DOHH2 (cell line): ENCODE results near the gene SRPK2.

ENCODE experiments used
- H3F3A ChIP-seq: fragments of 200-600 bp; sonication (generic), shearing (Covaris generic); 2 replicates; pipeline ENCODE4 v1.6.0; 2016; ENCODE audit warnings: antibody characterized with exemption, mild to moderate bottlenecking; ENCODE audit not compliant: control insufficient read depth, insufficient read depth
- H3K27ac ChIP-seq: fragments of 200-600 bp; sonication (generic); 2 replicates; pipeline ENCODE4 v1.5.1; 2014; ENCODE audit warnings: low read depth, mild to moderate bottlenecking, low read length, moderate library complexity
- H3K27me3 ChIP-seq: fragments of 200-600 bp; sonication (generic); 2 replicates; pipeline ENCODE4 v1.6.1; 2014; ENCODE audit warnings: mild to moderate bottlenecking, low read length, mixed read lengths; ENCODE audit not compliant: control insufficient read depth
- H3K36me3 ChIP-seq: fragments of 200-600 bp; sonication (generic); 2 replicates; pipeline ENCODE4 v1.6.1; 2014; ENCODE audit warnings: mild to moderate bottlenecking, low read length, moderate library complexity, mixed read lengths; ENCODE audit not compliant: control insufficient read depth
- H3K4me1 ChIP-seq: fragments of 200-600 bp; sonication (generic); 2 replicates; pipeline ENCODE4 v1.6.1; 2014; ENCODE audit warnings: mild to moderate bottlenecking, low read length, mixed read lengths; ENCODE audit not compliant: control insufficient read depth
- H3K4me2 ChIP-seq: fragments of 200-600 bp; sonication (generic); 2 replicates; pipeline ENCODE4 v1.6.0; 2014; ENCODE audit warnings: mild to moderate bottlenecking, low read length, moderate library complexity
- H3K4me3 ChIP-seq: fragments of 200-600 bp; sonication (generic); 2 replicates; pipeline ENCODE4 v1.5.1; 2014; ENCODE audit warnings: mild to moderate bottlenecking, low read length, mixed read lengths
- H3K79me2 ChIP-seq: fragments of 200-600 bp; sonication (generic); 2 replicates; pipeline ENCODE4 v1.6.1; 2014; ENCODE audit warnings: mild to moderate bottlenecking, low read length, mixed read lengths; ENCODE audit not compliant: control insufficient read depth
- H3K9me2 ChIP-seq: fragments of 200-600 bp; sonication (generic); replicated peaks from 2 replicates; pipeline ENCODE4 v1.6.1; 2014; ENCODE audit warnings: mild to moderate bottlenecking, low read length, mixed read lengths; ENCODE audit not compliant: control insufficient read depth
- H3K9me3 ChIP-seq: fragments of 200-600 bp; sonication (generic); 2 replicates; pipeline ENCODE4 v1.6.1; 2014; ENCODE audit warnings: antibody characterized with exemption, low read length, mixed read lengths; ENCODE audit not compliant: control insufficient read depth, insufficient read depth
- H4K20me1 ChIP-seq: fragments of 200-600 bp; sonication (generic); 2 replicates; pipeline ENCODE4 v1.6.0; 2014; ENCODE audit warnings: low read depth, mild to moderate bottlenecking, antibody characterized with exemption, low read length, moderate library complexity; ENCODE audit not compliant: control insufficient read depth, insufficient read depth
- CTCF ChIP-seq: fragments of 200-600 bp; sonication (generic); IDR thresholded peaks from one replicate; pipeline ENCODE4 v1.5.1; 2014; ENCODE audit warnings: antibody characterized with exemption, mild to moderate bottlenecking, low read depth, low read length; ENCODE audit not compliant: poor library complexity, severe bottlenecking
- EZH2phosphoT487 ChIP-seq: fragments of 200-600 bp; sonication (generic); IDR thresholded peaks from 2 replicates; pipeline ENCODE4 v1.6.1; 2017; ENCODE audit warnings: borderline replicate concordance, mild to moderate bottlenecking, antibody characterized with exemption, low read length, moderate library complexity, mixed read lengths

The SRPK2 gene

DNA sequence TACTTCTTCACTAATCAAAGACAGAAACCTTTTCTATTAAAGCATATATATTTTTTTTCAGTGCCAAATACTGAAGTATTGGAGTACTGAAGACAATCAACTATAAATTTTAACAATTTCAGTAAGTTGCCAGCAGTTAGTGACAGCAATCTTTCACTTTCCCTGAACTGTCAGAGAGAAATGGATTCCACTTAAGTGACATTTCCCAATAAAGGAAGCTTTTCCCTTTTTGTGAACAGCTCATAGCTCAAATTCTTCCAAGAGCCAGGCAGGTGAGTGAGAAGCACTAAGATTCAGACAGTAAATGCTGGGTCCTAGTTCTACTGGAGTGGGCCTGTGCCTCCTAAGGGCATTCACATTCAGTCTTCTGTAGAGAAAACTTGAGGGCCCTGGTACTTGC, 142.0 kb downstream of the SRPK2 start:
- TF ChIP-seq EZH2phosphoT487 (no peak), CTCF (no peak)
- H3K27ac ChIP-seq, result no peak overlapping the region
- no peaks in the 10 kb centered on the region for H3K36me3 ChIP-seq
- no peak overlapping the region for H3K4me2 ChIP-seq
- no peaks in the 10 kb centered on the region for H3K9me3 ChIP-seq
- H4K20me1 ChIP-seq, result no peaks in the 10 kb centered on the region
- no peak overlapping the region for H3K4me3 ChIP-seq
- no peaks in the 10 kb centered on the region for H3K27me3 ChIP-seq
- H3K9me2 ChIP-seq, result no peaks in the 10 kb centered on the region
- H3F3A ChIP-seq, result no peaks in the 10 kb centered on the region
- 0 out of 2 replicates have a peak, but pooled peaks cover 2% of the 10 kb centered on the region for H3K79me2 ChIP-seq
- peaks cover 16% of the 10 kb centered on the region for H3K4me1 ChIP-seq

DNA sequence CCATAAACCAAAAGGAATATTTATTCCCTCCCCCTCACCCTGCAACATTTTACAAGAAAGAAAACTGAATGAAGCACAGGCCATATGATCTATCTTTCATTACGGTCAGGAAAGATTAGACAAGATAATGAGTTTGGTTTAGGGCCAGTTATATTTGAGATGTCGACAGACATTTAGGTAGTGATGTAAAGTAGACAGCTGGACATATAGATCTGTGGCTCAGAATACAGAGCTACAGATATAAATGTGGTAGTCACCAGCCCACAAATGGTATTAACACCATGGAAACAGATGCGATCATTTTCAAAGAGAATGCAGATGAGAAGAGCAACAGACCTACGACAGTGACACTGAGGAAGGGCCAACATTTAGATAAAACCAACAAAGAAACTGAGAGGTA, 142.5 kb downstream of the SRPK2 start:
- Histone ChIP-seq H3K4me1 (peaks cover 14% of the 10 kb centered on the region), H3K36me3 (no peaks in the 10 kb centered on the region), H4K20me1 (no peaks in the 10 kb centered on the region), H3K27me3 (no peaks in the 10 kb centered on the region), H3K9me3 (no peaks in the 10 kb centered on the region), H3K4me3 (no peak overlapping the region), H3K4me2 (no peak overlapping the region), H3K79me2 (0 out of 2 replicates have a peak, but pooled peaks cover 2% of the 10 kb centered on the region), H3K9me2 (no peaks in the 10 kb centered on the region), H3K27ac (no peak overlapping the region), H3F3A (no peaks in the 10 kb centered on the region)
- no peak for TF ChIP-seq CTCF
- TF ChIP-seq EZH2phosphoT487, result no peak

DNA sequence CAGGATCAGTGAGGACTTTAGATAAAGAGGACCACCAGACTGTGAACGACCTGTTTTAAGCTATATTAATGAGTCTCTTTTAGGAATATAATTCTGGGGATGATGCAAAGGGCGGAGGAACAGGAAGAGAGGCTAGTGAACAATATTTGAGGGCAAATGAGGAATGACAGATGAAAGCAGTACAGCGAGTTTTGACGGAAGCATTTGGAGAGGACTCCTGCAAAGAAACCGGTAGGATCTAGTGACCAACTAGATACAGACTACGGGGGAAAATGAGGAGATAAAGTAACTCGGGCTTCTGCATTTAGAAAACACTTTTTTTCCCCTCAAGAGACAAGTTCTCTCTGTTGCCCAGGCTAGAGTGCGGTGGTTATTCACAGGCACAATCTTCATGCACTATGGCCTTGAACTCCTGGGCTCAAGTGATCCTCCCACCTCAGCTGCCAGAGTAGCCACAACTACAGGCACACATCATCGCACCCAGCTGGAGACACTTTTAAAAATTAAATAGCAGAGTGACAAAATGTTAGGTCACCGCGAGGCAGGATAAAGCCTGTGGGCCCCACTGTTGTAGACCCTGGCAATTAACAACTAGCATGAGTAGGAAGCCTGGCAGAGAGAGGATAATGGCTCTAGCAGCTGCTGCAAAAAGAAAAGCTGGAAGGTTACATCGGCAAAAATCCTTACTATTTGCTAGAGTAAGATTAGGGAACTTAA, 143.2 kb downstream of the SRPK2 start:
- H3K4me2 ChIP-seq, result no peak overlapping the region
- H3K4me3 ChIP-seq, result no peak overlapping the region
- H3K4me1 ChIP-seq, result peaks cover 21% of the 10 kb centered on the region
- no peaks in the 10 kb centered on the region for H3K27me3 ChIP-seq
- H3K9me3 ChIP-seq, result no peaks in the 10 kb centered on the region
- H3K9me2 ChIP-seq, result no peaks in the 10 kb centered on the region
- no peaks in the 10 kb centered on the region for H3F3A ChIP-seq
- TF ChIP-seq CTCF (no peak), EZH2phosphoT487 (no peak)
- no peak overlapping the region for H3K27ac ChIP-seq
- H3K79me2 ChIP-seq, result 0 out of 2 replicates have a peak, but pooled peaks cover 2% of the 10 kb centered on the region
- H4K20me1 ChIP-seq, result no peaks in the 10 kb centered on the region
- no peaks in the 10 kb centered on the region for H3K36me3 ChIP-seq
